Brain microvascular endothelial cell (primary cell): ENCODE results near the gene CDKN1A.
A peak's percentile ranks its signal among the peaks of the same experiment; 100 is the strongest.
"Not testable (repeated sequence)": the region's sequence is repeated elsewhere in the genome, so short reads cannot be mapped to it uniquely, and the experiment has no call there.

Experiments
- DNase-seq: peaks from one replicate; pipeline ENCODE4 v3.0.0-alpha.2; 2020
- H3K27ac ChIP-seq: fragments of 250-450 bp; sonication (Bioruptor Pico); 2 replicates; pipeline ENCODE4 v1.5.1; 2020; ENCODE audit warnings: mild to moderate bottlenecking, moderate library complexity
- H3K27me3 ChIP-seq: fragments of 250-450 bp; sonication (Bioruptor Pico); replicated peaks from 2 replicates; pipeline ENCODE4 v1.5.1; 2020; ENCODE audit warnings: mild to moderate bottlenecking
- H3K36me3 ChIP-seq: fragments of 250-450 bp; sonication (Bioruptor Pico); replicated peaks from 2 replicates; pipeline ENCODE4 v1.5.1; 2020; ENCODE audit warnings: mild to moderate bottlenecking
- H3K4me3 ChIP-seq: 2 replicates; pipeline ENCODE4 v1.5.1; 2011; ENCODE audit warnings: low read depth, mild to moderate bottlenecking, control low read depth, low read length, moderate library complexity
- in situ Hi-C: cut with HindIII; loops from 2 replicates; pipeline ENCODE4 v1.10.0; 2017; ENCODE audit warnings: low sequenced_read_pairs, low pct_ligation_motif_present
- TF ChIP-seq, protein P1 (sequence below): IDR thresholded peaks from 2 replicates; pipeline ENCODE4 v1.5.1; 2011; ENCODE audit warnings: low read depth, mild to moderate bottlenecking, moderate library complexity, low read length, control low read depth, inconsistent platforms; ENCODE audit errors: missing control alignments

Gene CDKN1A

DNA sequence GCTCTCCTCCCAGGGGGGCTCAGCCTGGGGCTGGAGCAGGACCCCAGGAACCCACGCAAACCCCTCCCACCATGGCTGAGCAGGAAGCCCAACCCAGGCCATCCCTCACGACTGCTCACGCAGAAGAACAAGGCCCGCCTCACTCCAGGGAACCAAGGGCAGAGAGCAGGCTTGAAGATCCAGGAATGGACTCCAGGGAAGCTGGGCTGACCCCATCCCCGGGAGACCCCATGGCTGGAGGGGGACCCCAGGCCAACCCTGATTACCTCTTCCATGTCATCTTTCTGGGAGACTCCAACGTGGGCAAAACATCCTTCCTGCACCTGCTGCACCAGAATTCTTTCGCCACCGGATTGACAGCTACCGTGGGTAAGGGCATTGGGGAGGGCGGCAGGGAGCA lies 43.9 kb downstream of the CDKN1A start:
- TF ChIP-seq, protein P1, sequence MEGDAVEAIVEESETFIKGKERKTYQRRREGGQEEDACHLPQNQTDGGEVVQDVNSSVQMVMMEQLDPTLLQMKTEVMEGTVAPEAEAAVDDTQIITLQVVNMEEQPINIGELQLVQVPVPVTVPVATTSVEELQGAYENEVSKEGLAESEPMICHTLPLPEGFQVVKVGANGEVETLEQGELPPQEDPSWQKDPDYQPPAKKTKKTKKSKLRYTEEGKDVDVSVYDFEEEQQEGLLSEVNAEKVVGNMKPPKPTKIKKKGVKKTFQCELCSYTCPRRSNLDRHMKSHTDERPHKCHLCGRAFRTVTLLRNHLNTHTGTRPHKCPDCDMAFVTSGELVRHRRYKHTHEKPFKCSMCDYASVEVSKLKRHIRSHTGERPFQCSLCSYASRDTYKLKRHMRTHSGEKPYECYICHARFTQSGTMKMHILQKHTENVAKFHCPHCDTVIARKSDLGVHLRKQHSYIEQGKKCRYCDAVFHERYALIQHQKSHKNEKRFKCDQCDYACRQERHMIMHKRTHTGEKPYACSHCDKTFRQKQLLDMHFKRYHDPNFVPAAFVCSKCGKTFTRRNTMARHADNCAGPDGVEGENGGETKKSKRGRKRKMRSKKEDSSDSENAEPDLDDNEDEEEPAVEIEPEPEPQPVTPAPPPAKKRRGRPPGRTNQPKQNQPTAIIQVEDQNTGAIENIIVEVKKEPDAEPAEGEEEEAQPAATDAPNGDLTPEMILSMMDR: no peak
- in situ Hi-C loops: no loop called here
- no peak for DNase-seq
- H3K4me3 ChIP-seq: no peak overlapping the region
- H3K36me3 ChIP-seq: no peaks in the 10 kb centered on the region
- H3K27me3 ChIP-seq: no peaks in the 10 kb centered on the region
- no peak overlapping the region for H3K27ac ChIP-seq

DNA sequence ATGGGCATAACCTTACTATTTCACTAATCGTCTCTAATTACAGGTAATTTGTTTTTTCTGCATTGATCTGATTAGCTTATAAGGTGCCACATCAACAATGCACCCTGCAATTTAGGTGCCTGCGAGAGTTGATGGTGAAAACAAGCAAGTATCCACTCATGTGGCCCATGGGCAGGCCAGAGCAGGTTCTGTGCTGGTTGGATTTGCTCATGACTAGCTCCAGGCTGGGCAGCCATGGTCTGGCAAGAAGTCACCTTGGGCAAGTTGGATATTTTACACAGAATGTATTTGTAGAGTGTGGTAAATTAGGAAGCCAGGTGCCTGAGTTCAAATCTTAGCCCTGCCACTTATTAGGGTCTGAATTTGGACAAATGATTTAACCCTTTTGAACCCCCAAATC lies 44.4 kb downstream of the CDKN1A start:
- H3K36me3 ChIP-seq: no peaks in the 10 kb centered on the region
- H3K27me3 ChIP-seq: no peaks in the 10 kb centered on the region
- DNase-seq: no peak
- in situ Hi-C loops: no loop called here
- no peak overlapping the region for H3K27ac ChIP-seq
- TF ChIP-seq, protein P1: no peak
- H3K4me3 ChIP-seq: no peak overlapping the region

DNA sequence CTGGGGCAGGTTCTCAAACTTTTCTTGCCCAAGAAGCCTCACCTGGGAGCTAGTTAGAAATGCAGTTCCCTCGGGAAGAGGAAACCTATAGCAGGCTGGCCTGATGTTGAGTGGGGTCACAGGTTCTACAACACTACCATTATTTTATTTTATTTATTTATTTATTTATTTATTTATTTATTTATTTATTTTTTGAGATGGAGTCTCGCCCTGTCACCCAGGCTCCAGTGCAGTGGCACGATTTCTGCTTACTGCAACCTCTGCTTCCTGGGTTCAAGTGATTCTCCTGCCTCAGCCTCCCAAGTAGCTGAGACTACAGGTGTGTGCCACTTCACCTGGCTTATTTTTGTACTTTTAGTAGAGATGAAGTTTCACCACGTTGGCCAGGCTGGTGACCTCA lies 45.5 kb downstream of the CDKN1A start:
- H3K4me3 ChIP-seq, H3K36me3 ChIP-seq, in situ Hi-C loops, H3K27me3 ChIP-seq, DNase-seq, H3K27ac ChIP-seq: not testable (repeated sequence)

DNA sequence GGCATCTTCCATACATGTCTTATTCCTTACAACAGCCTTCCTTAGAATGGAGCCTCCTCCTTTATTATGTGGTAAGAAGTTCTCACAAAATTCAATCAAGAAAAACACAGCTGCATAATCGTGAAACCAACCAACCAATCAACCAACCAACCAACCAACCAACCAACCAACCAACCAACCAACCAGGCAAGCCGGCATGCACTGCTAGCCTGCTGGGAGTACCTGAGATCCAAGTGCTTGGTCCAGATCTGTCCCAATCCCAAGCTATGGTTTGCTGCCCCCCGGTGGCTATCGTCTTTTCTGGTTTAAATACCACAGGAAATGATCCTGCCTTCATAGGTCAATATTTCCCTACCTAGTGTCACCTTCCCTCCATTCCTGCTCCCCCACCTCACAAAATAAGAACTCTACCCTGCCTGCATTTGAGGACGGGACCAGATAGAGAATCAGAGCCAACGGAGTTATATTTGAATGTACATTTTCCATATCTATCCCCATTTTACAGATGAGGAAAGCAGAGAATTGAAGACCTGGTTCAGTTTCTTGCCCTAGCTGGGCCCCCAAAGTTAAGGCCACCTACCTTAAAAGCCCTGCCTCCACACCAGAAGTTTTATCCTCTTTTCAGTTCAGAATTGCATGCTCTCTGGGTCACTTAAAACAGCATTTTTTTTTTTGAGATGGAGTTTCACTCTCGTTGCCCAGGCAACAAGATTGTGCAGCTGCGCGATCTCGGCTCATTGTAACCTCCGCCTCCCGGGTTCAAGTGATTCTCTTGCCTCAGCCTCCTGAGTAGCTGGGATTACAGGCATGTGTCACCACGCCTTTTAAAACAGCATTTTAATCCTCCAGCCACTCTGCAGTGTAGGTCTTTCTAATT lies 46.2 kb downstream of the CDKN1A start:
- DNase-seq: peak; percentile 65
- H3K27me3 ChIP-seq: no peaks in the 10 kb centered on the region
- H3K36me3 ChIP-seq: no peaks in the 10 kb centered on the region
- H3K4me3 ChIP-seq: no peak overlapping the region
- H3K27ac ChIP-seq: no peak overlapping the region
- TF ChIP-seq, protein P1: peak; percentile 77
- in situ Hi-C loops: no loop called here

DNA sequence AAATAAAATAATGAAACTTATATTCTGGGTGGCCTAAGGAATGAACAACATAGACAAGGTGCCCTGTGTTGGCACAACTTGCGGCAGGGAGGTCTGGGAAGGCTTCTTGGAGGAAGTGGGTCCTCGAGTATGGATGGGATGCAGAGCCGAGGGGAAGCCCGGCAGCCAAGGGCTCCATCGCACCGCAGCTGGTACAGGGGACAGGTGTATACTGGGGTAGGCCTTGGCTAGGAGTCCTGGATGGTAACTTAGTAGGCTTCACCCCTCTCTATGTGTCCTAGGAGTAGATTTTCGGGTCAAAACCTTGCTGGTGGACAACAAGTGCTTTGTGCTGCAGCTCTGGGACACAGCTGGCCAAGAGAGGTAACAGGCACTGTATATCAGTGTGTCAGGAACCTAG lies 47.1 kb downstream of the CDKN1A start:
- in situ Hi-C loops: no loop called here
- Histone ChIP-seq H3K27ac (no peak overlapping the region), H3K27me3 (no peaks in the 10 kb centered on the region), H3K36me3 (no peaks in the 10 kb centered on the region), H3K4me3 (no peak overlapping the region)
- no peak for DNase-seq
- TF ChIP-seq, protein P1: no peak

DNA sequence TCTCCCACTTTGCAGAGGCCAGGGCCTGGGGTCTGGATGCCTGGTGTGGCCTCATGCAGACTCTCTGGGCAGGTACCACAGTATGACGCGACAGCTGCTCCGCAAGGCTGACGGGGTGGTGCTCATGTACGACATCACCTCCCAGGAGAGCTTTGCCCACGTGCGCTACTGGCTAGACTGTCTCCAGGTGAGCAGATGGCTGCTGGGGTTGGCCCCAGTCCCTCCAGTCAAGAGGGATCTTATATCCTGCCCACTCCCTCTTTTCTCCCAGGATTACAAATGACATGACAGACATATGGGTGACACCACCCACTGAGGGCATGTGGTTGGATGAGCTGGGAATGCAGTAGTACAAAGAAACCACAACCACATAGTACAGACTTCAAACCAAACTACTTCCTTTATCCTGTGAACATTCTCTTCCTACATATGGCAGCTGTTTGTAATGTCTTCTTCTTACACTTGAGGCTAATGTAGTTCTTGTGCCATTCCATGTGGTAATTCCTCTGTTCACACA lies 49.0 kb downstream of the CDKN1A start:
- no peak overlapping the region for H3K27ac ChIP-seq
- H3K27me3 ChIP-seq: no peaks in the 10 kb centered on the region
- no peak overlapping the region for H3K4me3 ChIP-seq
- peak; percentile 39 for DNase-seq
- TF ChIP-seq, protein P1: no peak
- no peaks in the 10 kb centered on the region for H3K36me3 ChIP-seq
- in situ Hi-C loops: no loop called here
